GM19328 (cell line): ENCODE results near the gene HINFP.
"Not testable (repeated sequence)": the region's sequence is repeated elsewhere in the genome, so short reads cannot be mapped to it uniquely, and the experiment has no call there.

Experiments
- ATAC-seq: cut with Tn5 transposase; IDR thresholded peaks from one replicate; pipeline ENCODE4 v1.9.1; 2021; ENCODE audit warnings: mild to moderate bottlenecking, moderate library complexity; ENCODE audit not compliant: unreplicated experiment

Gene HINFP

DNA sequence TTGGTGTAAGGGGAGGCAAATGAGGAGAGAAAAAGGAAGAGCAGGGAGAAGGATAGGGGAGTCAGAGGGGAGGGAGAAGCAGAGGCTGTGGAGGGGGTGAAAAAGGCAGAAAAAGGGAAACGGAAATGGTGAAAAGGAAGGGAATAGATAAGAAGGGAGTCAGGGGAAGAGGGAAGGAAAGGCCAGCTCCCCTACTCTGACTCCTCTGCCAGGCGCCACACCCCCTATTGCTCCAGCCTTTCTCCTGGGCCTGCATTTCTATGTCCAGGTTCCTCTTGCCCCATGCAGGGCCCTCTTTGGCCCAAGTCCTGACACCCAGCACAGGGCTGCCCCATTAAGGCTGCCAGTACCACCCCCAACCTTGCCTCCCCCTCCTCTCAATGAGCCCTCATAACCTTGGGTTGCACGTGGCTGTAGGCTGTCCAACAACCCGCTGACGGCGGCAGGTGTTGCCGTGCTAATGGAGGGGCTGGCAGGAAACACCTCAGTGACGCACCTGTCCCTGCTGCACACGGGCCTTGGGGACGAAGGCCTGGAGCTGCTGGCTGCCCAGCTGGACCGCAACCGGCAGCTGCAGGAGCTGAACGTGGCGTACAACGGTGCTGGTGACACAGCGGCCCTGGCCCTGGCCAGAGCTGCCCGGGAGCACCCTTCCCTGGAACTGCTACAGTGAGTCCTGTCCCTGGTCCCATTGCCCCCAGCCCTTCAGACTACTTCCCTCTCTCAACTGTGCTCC, 60.5 kb downstream of the HINFP start:
- no peak for ATAC-seq

DNA sequence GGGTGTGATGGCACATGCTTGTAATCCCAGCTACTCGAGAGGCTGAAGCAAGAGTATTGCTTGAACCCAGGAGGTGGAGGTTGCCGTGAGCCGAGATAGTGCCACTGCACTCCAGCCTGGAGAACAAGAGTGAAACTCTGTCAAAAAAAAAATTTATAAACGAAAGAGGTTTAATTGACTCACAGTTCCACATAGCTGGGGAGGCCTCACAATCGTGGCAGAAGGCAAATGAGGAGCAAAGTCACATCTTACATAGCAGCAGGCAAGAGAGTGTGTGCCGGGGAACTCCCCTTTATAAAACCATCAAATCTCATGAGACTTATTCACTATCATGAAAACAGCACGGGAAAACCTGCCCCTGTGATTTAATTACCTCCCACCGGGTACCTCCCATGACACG, 63.0 kb downstream of the HINFP start:
- not testable (repeated sequence) for ATAC-seq
